Measurements from ENCODE around the gene HTRA3. TPM values are rescaled to one million over a fixed set of nuclear protein-coding genes. Genes with fewer than 3 reads are reported as not detected.
A peak's percentile ranks its signal among the peaks of the same experiment; 100 is the strongest.

Gene HTRA3
- total RNA-seq, 1 donor from 2014 or later, result 1.2 TPM

GRCh38 chr4:8308856-8309771 is 39.6 kb downstream of the HTRA3 start:
- no peak for DNase-seq (ENCODE audit: low read depth in 2 of 2)

GRCh38 chr4:8310306-8310705 is 40.8 kb downstream of the HTRA3 start:
- DNase-seq (ENCODE audit: low read depth in 2 of 2), result no peak

- no peak for DNase-seq (ENCODE audit: low read depth in 2 of 2)
Measured at GRCh38 chr4:8311101-8312068, 41.8 kb downstream of the HTRA3 start.

GRCh38 chr4:8312069-8312445 is 42.5 kb downstream of the HTRA3 start:
- DNase-seq (ENCODE audit: low read depth in 2 of 2), result no peak

- no peak for DNase-seq (ENCODE audit: low read depth in 2 of 2)
Measured at GRCh38 chr4:8312976-8313375, 43.4 kb downstream of the HTRA3 start.

DNA sequence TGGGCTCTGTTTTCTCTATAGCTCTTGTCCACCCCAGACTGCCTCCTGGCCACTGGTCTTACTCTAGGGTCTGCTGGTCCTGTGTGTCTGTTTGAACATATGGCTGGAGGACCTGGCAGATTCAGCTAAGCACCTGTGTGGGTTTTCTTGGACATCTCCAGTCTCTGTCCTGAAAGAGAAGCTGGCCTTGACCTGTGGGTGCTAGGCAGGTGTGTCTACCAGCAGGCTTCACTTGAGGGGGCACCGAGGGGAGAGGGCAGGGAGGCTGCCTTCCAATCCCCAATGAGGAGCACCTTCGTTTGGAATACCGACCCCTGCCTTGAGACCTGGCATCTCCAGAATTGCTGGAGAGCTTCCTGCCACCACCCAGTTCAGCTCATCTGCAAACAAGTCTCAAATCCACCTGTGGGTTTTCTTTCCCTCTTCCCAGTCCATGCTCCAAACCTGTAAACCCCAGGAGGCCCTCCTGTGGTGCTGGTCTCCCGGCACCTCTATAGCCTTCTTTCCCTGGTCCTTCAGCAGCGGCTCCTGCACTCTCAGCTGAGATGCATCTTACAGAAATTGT is 45.2 kb downstream of the HTRA3 start:
- no peak for DNase-seq (ENCODE audit: low read depth in 2 of 2)

DNA sequence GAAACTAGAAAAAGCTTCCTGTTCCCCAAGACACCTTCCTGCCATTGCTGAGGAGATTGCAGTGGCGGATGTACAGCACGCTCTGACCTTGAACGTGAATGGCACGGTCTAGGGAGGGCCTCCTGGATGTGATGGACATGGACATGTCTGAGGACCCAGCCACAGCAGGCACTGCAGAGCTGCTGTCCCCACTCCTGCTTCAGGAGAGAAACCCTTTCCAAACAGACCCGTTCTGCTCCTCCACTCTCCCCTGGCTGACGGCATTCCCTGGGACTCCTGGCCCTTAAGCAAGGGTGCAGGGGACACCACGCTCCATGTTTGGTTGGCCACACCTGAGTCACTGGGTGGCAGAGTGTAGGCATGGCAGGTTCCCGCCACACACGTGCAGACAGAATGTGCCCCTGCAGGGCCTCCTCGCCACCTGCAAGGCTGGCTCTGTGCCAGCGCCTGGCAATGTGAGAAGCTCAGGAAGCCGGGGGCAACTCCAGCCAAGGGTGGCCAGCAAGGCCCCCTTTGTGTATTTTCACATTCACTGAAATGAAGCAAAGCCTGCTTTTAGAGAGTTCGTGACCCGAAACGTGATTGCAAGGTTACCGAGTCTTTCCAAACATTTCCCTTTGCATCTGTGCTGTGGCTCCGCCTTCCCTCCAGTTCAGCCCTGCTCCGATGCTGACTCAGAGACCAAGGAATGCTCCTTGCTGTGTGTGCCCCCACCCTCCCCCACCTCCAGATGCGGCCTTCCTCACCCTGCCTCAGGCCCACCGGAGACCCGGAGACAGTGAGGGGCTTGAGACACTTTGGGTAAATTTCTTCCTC is 46.1 kb downstream of the HTRA3 start:
- peak; percentile 23 to 75 for DNase-seq (ENCODE audit: low read depth in 2 of 2)

- no peak for DNase-seq (ENCODE audit: low read depth in 2 of 2)
Measured at GRCh38 chr4:8316251-8316771, 46.8 kb downstream of the HTRA3 start.

DNA sequence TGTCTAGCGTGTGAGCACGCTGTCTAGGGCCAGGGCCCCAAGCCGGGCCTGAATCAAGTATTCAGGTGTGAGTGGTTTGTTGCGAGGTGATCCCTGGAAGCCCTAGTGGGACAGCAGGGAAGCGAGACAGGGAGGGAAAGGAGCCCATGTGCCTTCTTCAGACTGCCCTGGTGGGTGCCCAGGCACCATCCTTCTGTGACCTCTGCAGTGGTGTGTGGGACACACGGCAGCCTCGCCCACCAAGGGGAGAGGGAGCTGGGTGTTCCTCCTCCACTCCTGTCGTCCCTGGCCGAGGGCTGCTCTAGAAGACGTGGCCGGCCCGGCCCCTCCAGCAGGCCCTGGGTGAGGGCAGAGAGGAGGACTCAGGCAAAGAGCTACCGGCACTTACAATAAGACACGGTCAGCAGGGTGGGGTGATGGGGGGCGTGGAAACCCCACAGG is 47.4 kb downstream of the HTRA3 start:
- no peak for DNase-seq (ENCODE audit: low read depth in 2 of 2)

DNA sequence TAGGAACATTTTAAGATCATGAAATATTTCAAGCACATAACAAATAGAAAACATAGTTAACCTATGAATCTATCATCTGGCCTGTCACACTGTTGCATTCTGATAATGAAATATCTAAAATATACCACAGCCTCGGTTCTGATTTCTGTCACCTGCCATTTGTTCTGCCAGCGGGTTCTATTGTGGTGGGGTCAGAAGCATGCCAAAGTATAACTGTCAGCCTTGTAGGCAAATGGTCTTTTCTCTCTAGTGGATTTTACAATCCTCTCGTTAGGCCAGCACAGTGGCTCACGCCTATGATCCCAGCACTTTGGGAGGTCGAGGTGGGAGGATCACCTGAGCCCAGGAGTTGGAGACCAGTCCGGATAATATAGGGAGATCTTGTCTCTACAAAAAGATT is 47.9 kb downstream of the HTRA3 start:
- no peak for DNase-seq (ENCODE audit: low read depth in 2 of 2)

- no peak for DNase-seq (ENCODE audit: low read depth in 2 of 2)
Measured at GRCh38 chr4:8318509-8318908, 49.0 kb downstream of the HTRA3 start.

DNA sequence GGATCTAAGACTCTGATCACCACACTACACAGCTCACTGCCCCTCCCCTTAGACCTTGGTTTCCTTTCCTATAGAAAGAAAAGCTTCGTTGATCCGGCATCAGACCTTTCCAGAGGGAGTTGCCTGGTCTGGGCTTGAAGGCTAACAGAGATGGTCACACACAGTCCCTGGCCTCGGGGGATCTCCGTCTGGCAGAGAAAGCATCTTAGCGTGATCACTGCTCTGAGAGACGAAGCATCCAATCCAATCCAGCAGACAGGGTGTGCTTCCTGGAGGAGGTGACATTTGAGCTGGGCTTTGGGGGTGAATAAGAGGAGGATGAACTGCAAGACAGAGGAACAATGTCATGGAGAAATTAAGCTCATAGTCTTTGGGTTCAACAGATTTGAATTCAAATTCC is 49.5 kb downstream of the HTRA3 start:
- DNase-seq (ENCODE audit: low read depth in 2 of 2), result no peak

- peak in 1 of 2 donors; percentile 27 for DNase-seq (ENCODE audit: low read depth in 2 of 2)
Measured at GRCh38 chr4:8319731-8320385, 50.3 kb downstream of the HTRA3 start.

DNA sequence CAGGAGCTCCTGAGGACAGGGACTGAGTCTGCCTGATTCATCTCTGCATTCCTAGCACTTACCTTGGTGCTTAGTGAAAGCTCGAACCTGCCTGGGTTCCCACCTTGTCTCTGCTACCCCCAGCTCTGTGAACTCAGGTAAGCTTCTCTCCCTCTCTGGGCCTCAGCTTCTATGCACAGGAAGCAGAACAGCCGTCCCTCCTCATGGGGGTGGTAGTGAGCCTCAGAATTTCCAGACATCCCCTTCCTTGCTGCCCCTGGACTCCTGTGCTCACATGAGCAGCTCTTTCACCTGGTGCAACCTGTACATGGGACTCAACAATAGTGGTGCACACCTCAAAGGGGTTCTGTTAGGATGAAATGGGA is 50.8 kb downstream of the HTRA3 start:
- peak in 1 of 2 donors; percentile 18 for DNase-seq (ENCODE audit: low read depth in 2 of 2)

DNA sequence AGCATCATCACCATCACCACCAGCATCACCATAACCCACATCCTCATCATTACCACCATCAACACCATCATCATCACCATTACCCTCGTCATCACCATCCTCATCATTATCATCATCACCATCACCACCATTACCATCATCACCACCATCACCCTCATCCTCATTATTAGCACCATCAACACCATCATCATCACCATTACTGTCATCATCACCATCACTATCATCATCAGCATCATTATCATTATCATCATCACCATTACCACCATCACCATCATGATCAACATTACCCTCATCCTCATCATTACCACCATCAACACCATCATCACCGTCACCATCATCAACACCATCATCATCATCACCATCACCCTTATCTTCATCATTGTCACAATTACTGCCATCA is 51.7 kb downstream of the HTRA3 start:
- DNase-seq (ENCODE audit: low read depth in 2 of 2), result no peak

GRCh38 chr4:8321771-8322170 is 52.2 kb downstream of the HTRA3 start:
- DNase-seq (ENCODE audit: low read depth in 2 of 2), result no peak

GRCh38 chr4:8322794-8323704 is 53.5 kb downstream of the HTRA3 start:
- no peak for DNase-seq (ENCODE audit: low read depth in 2 of 2)

- no peak for DNase-seq (ENCODE audit: low read depth in 2 of 2)
Measured at GRCh38 chr4:8323947-8324555, 54.5 kb downstream of the HTRA3 start.
